K562 (cell line): Measurements from ENCODE around the gene CCSER2. TPM values are rescaled to one million over a fixed set of nuclear protein-coding genes. Genes with fewer than 3 reads are reported as not detected.

Source experiments
- ATAC-seq: fragments of 200-7000 bp; cut with Tn5 transposase; 3 replicates; pipeline ENCODE4 v1.9.1; 2020; ENCODE audit warnings: moderate library complexity
- BruUV-seq: library from RNA; stranded (reverse); fragments of 400-500 nt; replicated peaks from 2 replicates; lab custom pipeline; 2021; lab: Mats Ljungman, UMichigan
- CTCF ChIA-PET: fragments of 300-600 bp; formaldehyde crosslinking; extraction: SDS; loops from one replicate; lab custom pipeline; 2021; ENCODE audit warnings: low intra/inter-chr PET ratio; lab: Yijun Ruan, JAX
- POLR2A ChIA-PET: fragments of 300-600, 350-650 bp; sonication (Branson Sonifier 250); formaldehyde crosslinking; extraction: SDS; loops from one replicate; lab custom pipeline; 2021; ENCODE audit warnings: antibody characterized with exemption, inconsistent platforms; lab: Yijun Ruan, JAX
- DNase-seq, 4 experiments: peaks; one replicate each; pipeline versions ENCODE4 v3.0.0 to v3.0.0-alpha.2; 2011 to 2018; ENCODE audit warnings: low spot score in 3 of 4, mixed read lengths in 3 of 4; ENCODE audit errors: extremely low read depth in 1 of 4
- FAIRE-seq: peaks from 2 replicates; lab custom pipeline; 2011; peaks lifted over from hg19 to GRCh38; lab: Jason Lieb, UNC
- H2AFZ ChIP-seq: 2 replicates; pipeline ENCODE4 v1.6.0; 2011; ENCODE audit warnings: low read depth, low read length, control low read depth, inconsistent platforms
- H3K27ac ChIP-seq: fragments of 200-600 bp; 3 replicates; pipeline ENCODE4 v1.8.0; 2011; ENCODE audit warnings: low read depth, mild to moderate bottlenecking, control low read depth, inconsistent platforms, low read length, moderate library complexity, mixed read lengths; ENCODE audit errors: extremely low read depth
- H3K27me3 ChIP-seq, 2 experiments: fragments of 300-600 bp in 1 of 2; 2 replicates in 1 of 2; 3 replicates in 1 of 2; pipeline versions ENCODE4 v1.6.0 to v1.8.0; 2011; ENCODE audit warnings: inconsistent platforms in 2 of 2, low read length in 2 of 2, mild to moderate bottlenecking in 1 of 2, mixed read lengths in 1 of 2, moderate library complexity in 1 of 2; ENCODE audit not compliant: control insufficient read depth in 2 of 2, insufficient read depth in 2 of 2
- H3K36me3 ChIP-seq: fragments of 300-600 bp; 3 replicates; pipeline ENCODE4 v1.8.0; 2011; ENCODE audit warnings: mild to moderate bottlenecking, low read length, inconsistent platforms; ENCODE audit not compliant: control insufficient read depth, insufficient read depth
- H3K4me1 ChIP-seq, 2 experiments: fragments of 200-600 bp in 1 of 2; replicated peaks in 1 of 2; 2 replicates in 1 of 2; 3 replicates in 1 of 2; pipeline versions ENCODE4 v1.5.1 to v1.8.0; 2011; ENCODE audit warnings: inconsistent platforms in 2 of 2, low read length in 2 of 2, mild to moderate bottlenecking in 1 of 2, mixed read lengths in 1 of 2, moderate library complexity in 1 of 2; ENCODE audit not compliant: control insufficient read depth in 2 of 2, insufficient read depth in 2 of 2
- H3K4me2 ChIP-seq: 2 replicates; pipeline ENCODE4 v1.6.1; 2011; ENCODE audit warnings: low read length, control low read depth, inconsistent platforms, mixed read lengths; ENCODE audit not compliant: insufficient read depth
- H3K4me3 ChIP-seq: fragments of 200-600 bp; sonication (generic), shearing (Covaris generic); 2 replicates; pipeline ENCODE4 v1.5.1; 2016; ENCODE audit warnings: control low read depth, inconsistent platforms
- H3K79me2 ChIP-seq: fragments of 200-600 bp; 3 replicates; pipeline ENCODE4 v1.8.0; 2011; ENCODE audit warnings: low read length, inconsistent platforms; ENCODE audit not compliant: control insufficient read depth, insufficient read depth
- H3K9ac ChIP-seq, 2 experiments: 2 replicates each; pipeline versions ENCODE4 v1.6.0 to v1.6.1; 2011; ENCODE audit warnings: low read depth in 2 of 2, low read length in 2 of 2, control low read depth in 1 of 2, inconsistent platforms in 1 of 2, mild to moderate bottlenecking in 1 of 2, mixed read lengths in 1 of 2; ENCODE audit not compliant: insufficient read depth in 1 of 2
- H3K9me1 ChIP-seq: one replicate; pipeline ENCODE4 v1.6.0; 2011; ENCODE audit warnings: inconsistent platforms, mild to moderate bottlenecking, low read length, moderate library complexity; ENCODE audit not compliant: control insufficient read depth, insufficient read depth
- H3K9me3 ChIP-seq: replicated peaks from 2 replicates; pipeline ENCODE4 v1.5.1; 2011; ENCODE audit warnings: low read depth, low read length, inconsistent platforms; ENCODE audit not compliant: control insufficient read depth, insufficient read depth
- H4K20me1 ChIP-seq: replicated peaks from 2 replicates; pipeline ENCODE4 v1.6.1; 2011; ENCODE audit warnings: low read length, inconsistent platforms, mixed read lengths; ENCODE audit not compliant: control insufficient read depth, insufficient read depth
- ARID1B ChIP-seq: fragments of 450-650 bp; IDR thresholded peaks from 2 replicates; pipeline ENCODE4 v1.6.1; 2016; ENCODE audit warnings: antibody characterized with exemption, mild to moderate bottlenecking, inconsistent platforms
- CXXC5 ChIP-seq: fragments of 250-450 bp; sonication (Bioruptor Pico); IDR thresholded peaks from 2 replicates; pipeline ENCODE4 v1.8.0; 2022; ENCODE audit warnings: inconsistent platforms, mild to moderate bottlenecking, moderate library complexity
- FOXK2 ChIP-seq, 2 experiments: fragments of 450-650 bp; IDR thresholded peaks in 1 of 2; conservative IDR thresholded peaks in 1 of 2; 2 replicates each; pipeline ENCODE4 v1.6.1; 2016; ENCODE audit warnings: low read depth in 2 of 2, mild to moderate bottlenecking in 1 of 2
- WGBS: fragments of 100-300 bp; shearing (Covaris generic); methylation state at CpG from one replicate; pipeline ENCODE4 v1.1.6; 2016; ENCODE audit warnings: low coverage, mixed read lengths; ENCODE audit not compliant: insufficient coverage; ENCODE audit errors: missing lambda C conversion rate; 5-methylcytosine and 5-hydroxymethylcytosine counted together
- in situ Hi-C: fragments of 300-500 bp; cut with MboI; formaldehyde crosslinking; loops from 4 replicates; pipeline ENCODE4 v1.15.0; 2018; ENCODE audit warnings: inconsistent platforms, mixed read lengths
- intact Hi-C: fragments of 100-400 bp; cut with micrococcal nuclease; formaldehyde crosslinking; loops from 2 replicates; pipeline ENCODE4 v1.14.2; 2022
- polyA plus RNA-seq, 8 experiments: library from polyadenylated mRNA; depleted of rRNA in 4 of 8; stranded (reverse) in 5 of 8; unstranded in 3 of 8; fragments of >200 nt; fragmentation: Nextera tagmentation in 2 of 8; fragmentation: Illumina TruSeq in 1 of 8; extraction: Ambion mirVana in 2 of 8; extraction: Trizol in 1 of 8; gene quantifications; 2 replicates each; pipeline versions ENCODE4 v1.2.1 to v1.2.3, GENCODE V29; 2011 to 2014; ENCODE audit warnings: inconsistent platforms in 1 of 8, missing spikeins in 1 of 8
- total RNA-seq, 7 experiments: library from RNA; depleted of rRNA in 6 of 7; stranded (reverse); fragments of >200 nt in 6 of 7; fragmentation: Illumina TruSeq in 2 of 7; extraction: Trizol in 2 of 7; gene quantifications; 2 replicates each; pipeline versions ENCODE4 v1.2.1 to v1.2.3, GENCODE V29; 2011 to 2021; ENCODE audit warnings: low replicate concordance in 1 of 7
- TF ChIP-seq, protein P1 (sequence below), 2 experiments: fragments of 450-650 bp; IDR thresholded peaks; 2 replicates each; pipeline ENCODE4 v1.6.1; 2016
- TF ChIP-seq, protein P2 (sequence below): fragments of 200-800 bp; sonication (Bioruptor generic); IDR thresholded peaks from 2 replicates; pipeline ENCODE4 v1.6.1; 2016; ENCODE audit warnings: missing genetic modification characterization, missing compliant biosample characterization
- TF ChIP-seq, protein P3 (sequence below): fragments of 250-450 bp; sonication (Bioruptor Pico); IDR thresholded peaks from 2 replicates; pipeline ENCODE4 v1.4.0; 2020; ENCODE audit warnings: borderline replicate concordance
- TF ChIP-seq, protein P4 (sequence below): fragments of 250-450 bp; sonication (Bioruptor Pico); IDR thresholded peaks from 2 replicates; pipeline ENCODE4 v1.8.0; 2021; ENCODE audit warnings: moderate library complexity, mild to moderate bottlenecking, inconsistent platforms

The CCSER2 gene
- total and polyA plus RNA-seq, 9 of the 15 experiments (the other 6 are each of a cell fraction or from before 2014, with no cell fraction given): 2.7 to 15.1 (median 9.7) TPM

GRCh38 chr10:84326995-84327394, 1.4 kb upstream of the CCSER2 start (continued):
- TF ChIP-seq, protein P1, sequence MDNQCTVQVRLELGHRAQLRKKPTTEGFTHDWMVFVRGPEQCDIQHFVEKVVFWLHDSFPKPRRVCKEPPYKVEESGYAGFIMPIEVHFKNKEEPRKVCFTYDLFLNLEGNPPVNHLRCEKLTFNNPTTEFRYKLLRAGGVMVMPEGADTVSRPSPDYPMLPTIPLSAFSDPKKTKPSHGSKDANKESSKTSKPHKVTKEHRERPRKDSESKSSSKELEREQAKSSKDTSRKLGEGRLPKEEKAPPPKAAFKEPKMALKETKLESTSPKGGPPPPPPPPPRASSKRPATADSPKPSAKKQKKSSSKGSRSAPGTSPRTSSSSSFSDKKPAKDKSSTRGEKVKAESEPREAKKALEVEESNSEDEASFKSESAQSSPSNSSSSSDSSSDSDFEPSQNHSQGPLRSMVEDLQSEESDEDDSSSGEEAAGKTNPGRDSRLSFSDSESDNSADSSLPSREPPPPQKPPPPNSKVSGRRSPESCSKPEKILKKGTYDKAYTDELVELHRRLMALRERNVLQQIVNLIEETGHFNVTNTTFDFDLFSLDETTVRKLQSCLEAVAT (IDR thresholded peaks at IDR 0.05): peak in 1 of 2 experiments; percentile 39; a peak in 1 of 4 replicates
- TF ChIP-seq ARID1B: peak; percentile 61

- BruUV-seq: no TSS peak
- Histone ChIP-seq H3K27ac (peak overlapping the region; percentile 19; the same call in 2 of the 3 replicates), H3K27me3 (no peaks in the 10 kb centered on the region), H3K79me2 (peaks cover 19% of the 10 kb centered on the region; the same call in 2 of the 3 replicates), H2AFZ (peak overlapping the region; percentile 86), H4K20me1 (peaks cover 6% of the 10 kb centered on the region; the same call in 1 of the 2 replicates), H3K4me1 (peaks cover 17 to 38% of the 10 kb centered on the region in 2 experiments), H3K36me3 (no peaks in the 10 kb centered on the region), H3K9ac (peak overlapping the region; percentile 52 to 94), H3K4me3 (peak overlapping the region; percentile 89), H3K9me3 (no peaks in the 10 kb centered on the region), H3K9me1 (no peaks in the 10 kb centered on the region), H3K4me2 (peak overlapping the region; percentile 75)
- POLR2A ChIA-PET: interaction anchor here (0.6 to 1.0 kb wide), 2 partner anchors 32 to 189 kb away, joined by 3 read pairs; no protein-coding TSS in a partner anchor
- intact Hi-C loops (loop anchor here (5.0 kb wide), 1 partner anchor 62 kb away; no protein-coding TSS in a partner anchor), in situ Hi-C loops (loop anchor here (5.0 kb wide), 1 partner anchor 62 kb away; no protein-coding TSS in a partner anchor)
- peak; percentile 69 for FAIRE-seq
- peak; percentile 15; the same call in 1 of the 3 replicates for ATAC-seq
- CTCF ChIA-PET: no interaction called here
- WGBS: 6% methylated on average over 6 of the region's 6 CpGs
- DNase-seq: peak; percentile 29 to 74 (median 38)
- TF ChIP-seq, protein P2, sequence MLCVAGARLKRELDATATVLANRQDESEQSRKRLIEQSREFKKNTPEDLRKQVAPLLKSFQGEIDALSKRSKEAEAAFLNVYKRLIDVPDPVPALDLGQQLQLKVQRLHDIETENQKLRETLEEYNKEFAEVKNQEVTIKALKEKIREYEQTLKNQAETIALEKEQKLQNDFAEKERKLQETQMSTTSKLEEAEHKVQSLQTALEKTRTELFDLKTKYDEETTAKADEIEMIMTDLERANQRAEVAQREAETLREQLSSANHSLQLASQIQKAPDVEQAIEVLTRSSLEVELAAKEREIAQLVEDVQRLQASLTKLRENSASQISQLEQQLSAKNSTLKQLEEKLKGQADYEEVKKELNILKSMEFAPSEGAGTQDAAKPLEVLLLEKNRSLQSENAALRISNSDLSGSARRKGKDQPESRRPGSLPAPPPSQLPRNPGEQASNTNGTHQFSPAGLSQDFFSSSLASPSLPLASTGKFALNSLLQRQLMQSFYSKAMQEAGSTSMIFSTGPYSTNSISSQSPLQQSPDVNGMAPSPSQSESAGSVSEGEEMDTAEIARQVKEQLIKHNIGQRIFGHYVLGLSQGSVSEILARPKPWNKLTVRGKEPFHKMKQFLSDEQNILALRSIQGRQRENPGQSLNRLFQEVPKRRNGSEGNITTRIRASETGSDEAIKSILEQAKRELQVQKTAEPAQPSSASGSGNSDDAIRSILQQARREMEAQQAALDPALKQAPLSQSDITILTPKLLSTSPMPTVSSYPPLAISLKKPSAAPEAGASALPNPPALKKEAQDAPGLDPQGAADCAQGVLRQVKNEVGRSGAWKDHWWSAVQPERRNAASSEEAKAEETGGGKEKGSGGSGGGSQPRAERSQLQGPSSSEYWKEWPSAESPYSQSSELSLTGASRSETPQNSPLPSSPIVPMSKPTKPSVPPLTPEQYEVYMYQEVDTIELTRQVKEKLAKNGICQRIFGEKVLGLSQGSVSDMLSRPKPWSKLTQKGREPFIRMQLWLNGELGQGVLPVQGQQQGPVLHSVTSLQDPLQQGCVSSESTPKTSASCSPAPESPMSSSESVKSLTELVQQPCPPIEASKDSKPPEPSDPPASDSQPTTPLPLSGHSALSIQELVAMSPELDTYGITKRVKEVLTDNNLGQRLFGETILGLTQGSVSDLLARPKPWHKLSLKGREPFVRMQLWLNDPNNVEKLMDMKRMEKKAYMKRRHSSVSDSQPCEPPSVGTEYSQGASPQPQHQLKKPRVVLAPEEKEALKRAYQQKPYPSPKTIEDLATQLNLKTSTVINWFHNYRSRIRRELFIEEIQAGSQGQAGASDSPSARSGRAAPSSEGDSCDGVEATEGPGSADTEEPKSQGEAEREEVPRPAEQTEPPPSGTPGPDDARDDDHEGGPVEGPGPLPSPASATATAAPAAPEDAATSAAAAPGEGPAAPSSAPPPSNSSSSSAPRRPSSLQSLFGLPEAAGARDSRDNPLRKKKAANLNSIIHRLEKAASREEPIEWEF: no peak
- TF ChIP-seq FOXK2 (conservative IDR thresholded peaks at IDR 0.05 in 1 of 2, IDR thresholded peaks at IDR 0.05 in 1 of 2; ENCODE audit: low read depth in 2 of 2) (0 out of 4 replicates have a peak, but pooled peaks of 1 of the 2 experiments have one; percentile 23), CXXC5 (CRISPR knock-in tag) (no peak)
- TF ChIP-seq, protein P3, sequence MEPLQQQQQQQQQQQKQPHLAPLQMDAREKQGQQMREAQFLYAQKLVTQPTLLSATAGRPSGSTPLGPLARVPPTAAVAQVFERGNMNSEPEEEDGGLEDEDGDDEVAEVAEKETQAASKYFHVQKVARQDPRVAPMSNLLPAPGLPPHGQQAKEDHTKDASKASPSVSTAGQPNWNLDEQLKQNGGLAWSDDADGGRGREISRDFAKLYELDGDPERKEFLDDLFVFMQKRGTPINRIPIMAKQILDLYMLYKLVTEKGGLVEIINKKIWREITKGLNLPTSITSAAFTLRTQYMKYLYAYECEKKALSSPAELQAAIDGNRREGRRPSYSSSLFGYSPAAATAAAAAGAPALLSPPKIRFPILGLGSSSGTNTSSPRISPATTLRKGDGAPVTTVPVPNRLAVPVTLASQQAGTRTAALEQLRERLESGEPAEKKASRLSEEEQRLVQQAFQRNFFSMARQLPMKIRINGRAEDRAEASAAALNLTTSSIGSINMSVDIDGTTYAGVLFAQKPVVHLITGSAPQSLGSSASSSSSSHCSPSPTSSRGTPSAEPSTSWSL (CRISPR knock-in tag): no peak
- TF ChIP-seq, protein P4, sequence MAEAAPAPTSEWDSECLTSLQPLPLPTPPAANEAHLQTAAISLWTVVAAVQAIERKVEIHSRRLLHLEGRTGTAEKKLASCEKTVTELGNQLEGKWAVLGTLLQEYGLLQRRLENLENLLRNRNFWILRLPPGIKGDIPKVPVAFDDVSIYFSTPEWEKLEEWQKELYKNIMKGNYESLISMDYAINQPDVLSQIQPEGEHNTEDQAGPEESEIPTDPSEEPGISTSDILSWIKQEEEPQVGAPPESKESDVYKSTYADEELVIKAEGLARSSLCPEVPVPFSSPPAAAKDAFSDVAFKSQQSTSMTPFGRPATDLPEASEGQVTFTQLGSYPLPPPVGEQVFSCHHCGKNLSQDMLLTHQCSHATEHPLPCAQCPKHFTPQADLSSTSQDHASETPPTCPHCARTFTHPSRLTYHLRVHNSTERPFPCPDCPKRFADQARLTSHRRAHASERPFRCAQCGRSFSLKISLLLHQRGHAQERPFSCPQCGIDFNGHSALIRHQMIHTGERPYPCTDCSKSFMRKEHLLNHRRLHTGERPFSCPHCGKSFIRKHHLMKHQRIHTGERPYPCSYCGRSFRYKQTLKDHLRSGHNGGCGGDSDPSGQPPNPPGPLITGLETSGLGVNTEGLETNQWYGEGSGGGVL: no peak
These were observed 815 bp downstream of the CCSER2 start for GRCh38 chr10:84329196-84329611.
